Cerebellar nuclear complex (tissue), 1 donor: ENCODE data around the gene SGSM2.
"Not testable (repeated sequence)": the region's sequence is repeated elsewhere in the genome, so short reads cannot be mapped to it uniquely, and the experiment has no call there.

ENCODE experiments used
- DNase-seq, 2 experiments: peaks; one replicate each; lab custom pipeline; 2025; lab: John Stamatoyannopoulos, UW

SGSM2 gene, protein sequence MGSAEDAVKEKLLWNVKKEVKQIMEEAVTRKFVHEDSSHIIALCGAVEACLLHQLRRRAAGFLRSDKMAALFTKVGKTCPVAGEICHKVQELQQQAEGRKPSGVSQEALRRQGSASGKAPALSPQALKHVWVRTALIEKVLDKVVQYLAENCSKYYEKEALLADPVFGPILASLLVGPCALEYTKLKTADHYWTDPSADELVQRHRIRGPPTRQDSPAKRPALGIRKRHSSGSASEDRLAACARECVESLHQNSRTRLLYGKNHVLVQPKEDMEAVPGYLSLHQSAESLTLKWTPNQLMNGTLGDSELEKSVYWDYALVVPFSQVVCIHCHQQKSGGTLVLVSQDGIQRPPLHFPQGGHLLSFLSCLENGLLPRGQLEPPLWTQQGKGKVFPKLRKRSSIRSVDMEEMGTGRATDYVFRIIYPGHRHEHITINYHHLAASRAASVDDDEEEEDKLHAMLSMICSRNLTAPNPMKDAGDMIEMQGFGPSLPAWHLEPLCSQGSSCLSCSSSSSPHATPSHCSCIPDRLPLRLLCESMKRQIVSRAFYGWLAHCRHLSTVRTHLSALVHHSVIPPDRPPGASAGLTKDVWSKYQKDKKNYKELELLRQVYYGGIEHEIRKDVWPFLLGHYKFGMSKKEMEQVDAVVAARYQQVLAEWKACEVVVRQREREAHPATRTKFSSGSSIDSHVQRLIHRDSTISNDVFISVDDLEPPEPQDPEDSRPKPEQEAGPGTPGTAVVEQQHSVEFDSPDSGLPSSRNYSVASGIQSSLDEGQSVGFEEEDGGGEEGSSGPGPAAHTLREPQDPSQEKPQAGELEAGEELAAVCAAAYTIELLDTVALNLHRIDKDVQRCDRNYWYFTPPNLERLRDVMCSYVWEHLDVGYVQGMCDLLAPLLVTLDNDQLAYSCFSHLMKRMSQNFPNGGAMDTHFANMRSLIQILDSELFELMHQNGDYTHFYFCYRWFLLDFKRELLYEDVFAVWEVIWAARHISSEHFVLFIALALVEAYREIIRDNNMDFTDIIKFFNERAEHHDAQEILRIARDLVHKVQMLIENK

DNA sequence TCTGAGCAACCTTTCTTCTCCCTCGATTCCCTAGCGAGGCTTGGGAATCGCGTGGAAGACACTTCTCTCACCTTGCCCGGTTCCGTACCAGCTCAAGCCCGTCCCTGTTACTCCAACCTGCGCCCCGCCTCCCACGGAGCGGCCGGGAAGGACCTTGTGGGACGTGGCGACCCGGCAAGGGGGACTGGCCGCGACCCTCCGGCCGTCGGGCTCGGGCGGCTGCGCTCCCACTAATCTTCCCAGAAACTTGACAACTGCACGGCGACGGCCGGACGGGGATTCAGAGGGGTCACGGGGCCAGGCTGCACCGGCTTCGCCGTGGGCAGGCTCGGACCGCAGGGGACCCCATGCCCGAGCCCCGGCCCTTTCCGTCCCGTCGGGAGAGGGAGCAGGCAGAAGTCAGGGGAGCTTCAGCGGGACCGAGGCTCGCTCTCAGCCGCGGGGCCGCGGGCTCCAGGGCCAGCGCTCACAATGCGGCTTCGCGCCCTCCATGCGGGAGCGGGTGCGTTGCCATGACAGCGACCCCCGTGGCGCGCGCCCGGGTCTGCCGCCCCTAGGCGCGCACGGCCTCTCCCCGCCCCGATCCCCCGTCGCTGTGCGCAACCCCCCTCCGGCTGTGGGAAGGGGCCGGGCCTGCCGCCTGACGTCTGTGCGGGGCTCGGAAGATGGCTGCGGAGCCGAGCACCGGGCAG, at the start of gene SGSM2:
TSS of gene SGSM2 (plus strand) at position 650 of the 692 bp plus-strand sequence. CDS start 188 bp downstream, outside the sequence.
- DNase-seq: no peak

DNA sequence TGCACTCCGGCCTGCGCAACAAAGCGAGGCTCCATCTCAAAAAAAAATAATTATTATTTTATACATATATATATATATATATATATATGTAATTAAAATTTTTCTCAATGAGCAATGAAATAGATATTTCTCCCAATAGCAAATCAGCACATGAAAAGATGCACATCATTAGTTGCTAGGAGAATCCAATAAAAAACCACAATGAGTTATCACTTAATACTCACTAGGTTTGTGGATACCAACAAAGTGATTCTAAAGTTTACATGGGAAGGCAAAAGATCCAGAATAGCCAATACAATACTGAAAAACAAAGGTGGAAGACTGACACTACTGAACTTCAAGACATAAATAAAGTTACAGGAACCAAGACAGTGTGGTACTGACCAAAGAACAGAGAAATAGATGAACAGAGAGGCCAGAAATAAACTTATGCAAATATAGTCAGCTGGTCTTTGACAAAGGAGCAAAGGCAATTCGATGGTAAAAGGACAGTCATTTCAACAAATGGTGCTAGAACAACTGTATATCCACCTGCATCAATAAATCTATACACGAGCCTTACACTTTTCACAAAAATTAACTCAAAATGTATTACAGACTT, 47.3 kb upstream of the SGSM2 start:
- no peak for DNase-seq

DNA sequence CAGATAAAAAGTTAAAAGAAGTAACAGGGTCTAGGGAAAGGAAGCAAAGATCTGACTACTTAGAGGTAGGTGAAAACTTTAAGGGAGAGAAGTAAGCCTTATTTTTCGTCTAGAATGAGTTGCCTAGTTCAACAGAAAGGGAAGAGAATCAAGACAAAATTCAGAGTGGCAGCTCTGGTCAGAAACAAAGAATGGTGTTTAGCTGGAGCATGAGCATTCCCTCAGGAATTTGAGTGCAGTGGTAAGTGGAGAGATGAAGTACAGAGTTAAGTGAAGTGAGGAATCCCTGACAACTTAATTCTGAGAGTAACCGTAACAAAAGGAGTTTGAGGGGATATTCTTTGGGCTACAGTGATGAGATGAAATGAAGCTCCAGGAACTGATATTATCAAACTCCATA, 45.2 kb upstream of the SGSM2 start:
- DNase-seq: no peak

DNA sequence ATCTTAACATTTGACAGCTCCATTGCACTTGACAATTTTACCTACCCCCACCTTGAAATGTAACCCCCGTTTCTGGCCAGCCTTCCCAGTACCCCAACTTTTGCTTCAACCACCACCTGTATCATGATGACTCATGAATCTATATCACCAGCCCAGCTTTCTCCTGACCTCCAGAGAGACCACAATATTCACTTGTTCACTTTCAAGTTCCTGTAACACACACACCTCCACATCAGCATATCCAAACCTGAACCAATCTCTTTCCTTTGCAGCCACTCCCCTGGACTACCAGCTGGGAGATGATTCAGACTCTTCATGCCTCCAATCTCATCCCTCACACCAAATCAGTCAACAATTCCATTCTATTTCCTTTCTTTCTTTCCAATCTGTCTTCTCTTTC, 41.7 kb upstream of the SGSM2 start:
- DNase-seq: no peak

DNA sequence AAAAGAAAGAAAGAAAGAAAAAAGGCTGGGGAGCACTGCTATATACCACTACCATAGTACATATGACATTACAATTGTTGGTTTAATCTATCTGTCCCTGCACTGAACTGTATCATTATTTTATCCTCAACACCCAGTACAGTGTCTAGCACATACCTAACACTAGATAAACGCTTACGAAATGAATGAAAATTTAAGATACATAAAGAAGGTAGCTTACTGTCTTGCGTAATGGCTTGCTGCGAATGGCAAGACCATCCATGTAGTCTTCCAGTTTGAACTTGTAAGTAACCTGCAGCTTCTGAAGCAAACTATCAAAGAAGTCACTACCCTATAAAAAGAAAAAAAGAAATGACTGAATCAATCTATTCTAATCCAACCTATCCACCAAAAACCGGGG, 40.3 kb upstream of the SGSM2 start:
- no peak for DNase-seq

DNA sequence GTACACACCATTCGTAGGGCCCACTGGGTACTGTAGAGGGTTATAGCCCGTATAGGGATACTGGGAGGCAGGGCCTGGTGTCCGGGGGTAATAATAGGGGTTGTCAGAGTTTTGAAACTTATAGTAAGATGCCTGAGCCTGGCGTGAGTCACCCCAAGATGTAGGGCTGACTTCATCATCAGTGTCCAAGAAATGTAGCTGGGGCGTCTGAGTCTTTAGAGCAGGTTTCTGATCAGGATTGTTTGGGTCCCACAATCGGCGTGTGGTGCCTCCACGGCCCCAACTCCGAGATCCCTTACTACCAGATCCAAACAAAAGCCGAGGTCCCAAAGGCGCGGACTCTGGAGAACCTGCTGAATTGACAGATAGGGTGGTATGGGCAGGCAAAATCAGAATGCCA, 38.2 kb upstream of the SGSM2 start:
- no peak for DNase-seq

DNA sequence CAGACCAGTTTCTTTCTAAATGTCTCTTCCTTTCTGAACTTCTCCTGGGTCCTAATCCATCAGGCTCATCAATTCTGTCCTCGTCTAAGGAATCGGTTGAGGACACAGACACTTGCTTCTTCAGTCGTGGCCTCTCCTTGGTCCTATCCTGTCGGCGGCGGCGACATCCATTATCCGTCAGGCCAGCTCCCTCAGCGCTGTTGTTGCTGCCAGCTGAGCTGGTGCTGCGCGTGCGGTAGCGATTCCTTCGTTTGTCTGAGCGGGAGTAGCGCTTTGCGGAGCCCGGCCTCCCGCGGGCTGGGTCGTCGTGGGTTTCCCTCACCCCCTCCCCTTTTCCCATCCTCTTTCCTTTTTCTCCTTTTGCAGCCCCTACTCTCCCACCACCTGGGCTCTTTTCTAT, 37.5 kb upstream of the SGSM2 start:
- no peak for DNase-seq

DNA sequence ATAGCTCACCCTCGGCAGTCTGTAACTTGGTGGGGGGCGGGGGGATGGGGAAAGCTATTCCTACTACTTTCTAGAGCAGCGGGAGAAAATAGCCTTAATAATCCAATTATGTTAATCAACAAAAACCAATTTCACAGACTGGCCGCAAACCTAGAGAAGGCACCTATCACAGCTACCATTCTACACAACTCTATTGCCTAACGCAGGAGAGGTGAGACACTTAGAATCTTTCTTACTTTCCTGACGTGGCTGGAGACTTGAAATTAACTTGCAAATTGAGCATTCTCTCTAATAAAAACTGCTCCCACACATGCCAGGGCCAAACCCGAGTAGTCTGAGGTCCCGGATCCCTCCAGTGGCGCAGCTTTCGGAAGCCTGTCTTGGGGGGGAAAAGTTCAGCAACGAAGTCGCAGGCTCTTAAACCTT, 34.5 kb upstream of the SGSM2 start:
- DNase-seq: no peak

DNA sequence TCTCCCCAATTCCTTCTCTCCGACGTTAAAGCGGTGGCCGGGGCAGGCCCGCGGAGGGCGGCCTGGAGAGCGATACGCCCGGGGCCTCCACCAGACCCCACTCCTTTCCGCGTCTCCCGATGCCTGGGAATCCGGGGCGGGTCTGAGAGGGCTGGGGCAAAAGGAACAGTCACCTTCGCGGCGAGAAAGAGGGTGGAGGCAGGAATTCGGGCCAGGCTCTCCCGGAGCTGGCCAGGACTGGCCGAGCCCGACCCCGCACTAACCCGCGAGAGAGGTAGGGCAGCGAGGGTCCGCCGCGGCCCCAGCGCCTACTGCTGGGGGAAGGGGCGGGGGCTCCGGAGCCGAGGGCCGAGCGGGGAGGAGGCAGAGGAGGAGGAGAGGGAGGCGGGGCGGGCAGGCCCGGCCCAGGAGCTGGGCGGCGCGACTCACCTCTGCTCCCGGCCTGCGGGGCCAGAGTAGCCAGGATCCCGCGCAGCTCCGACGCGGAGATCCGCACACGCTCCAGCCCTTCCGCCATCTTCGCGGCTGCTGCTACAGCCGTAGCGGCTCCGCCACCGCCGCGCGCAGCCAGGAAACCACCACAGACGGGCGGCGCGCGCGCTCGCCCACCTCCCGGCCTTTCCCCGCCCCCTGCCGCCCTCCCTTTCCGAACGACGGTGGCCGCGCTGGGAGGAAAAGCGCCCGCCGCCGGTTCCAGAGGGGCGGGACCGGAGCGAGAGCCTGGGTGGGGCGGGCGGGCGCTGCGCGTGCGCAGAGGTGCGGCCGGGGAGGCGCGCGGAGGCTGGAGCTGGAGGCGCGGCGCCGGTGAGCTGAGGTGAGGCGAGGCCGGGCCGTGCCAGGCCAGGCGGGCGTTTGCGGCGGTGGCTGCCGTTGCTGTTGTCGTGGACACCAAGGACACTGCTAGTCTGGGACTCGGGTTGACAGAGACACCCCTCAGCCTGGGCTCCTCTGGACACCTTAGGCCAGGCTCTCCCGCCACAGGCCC, 33.8 kb upstream of the SGSM2 start, which contains the start of the genes SMG6 and SRR:
TSS of gene SMG6 (minus strand) at position 582 of the 985 bp plus-strand sequence. CDS start at position 517, 65 bp downstream.
TSS of gene SRR (plus strand) at position 747 of the 985 bp plus-strand sequence. CDS start 11,611 bp downstream, outside the sequence.
- peak; percentile 28 to 55 for DNase-seq

DNA sequence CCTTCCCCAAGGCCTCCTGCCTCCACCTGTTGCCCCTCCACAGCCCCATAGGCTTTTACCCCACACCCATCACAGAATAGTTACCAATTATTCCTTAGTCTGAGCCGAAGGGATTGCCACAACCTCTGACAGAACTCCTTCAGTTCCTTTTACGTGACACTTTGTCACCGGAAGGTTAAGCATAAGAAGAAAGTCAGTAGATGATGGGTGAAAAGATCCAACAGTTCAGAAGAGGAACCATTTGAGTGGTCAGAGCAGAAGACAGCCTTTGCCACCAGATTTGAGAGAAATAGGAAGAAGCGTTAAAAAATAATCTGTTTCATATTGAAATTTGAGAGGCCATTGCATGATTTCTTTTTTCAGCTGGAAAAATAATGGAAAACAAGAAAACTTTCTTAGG, 32.4 kb upstream of the SGSM2 start:
- no peak for DNase-seq

DNA sequence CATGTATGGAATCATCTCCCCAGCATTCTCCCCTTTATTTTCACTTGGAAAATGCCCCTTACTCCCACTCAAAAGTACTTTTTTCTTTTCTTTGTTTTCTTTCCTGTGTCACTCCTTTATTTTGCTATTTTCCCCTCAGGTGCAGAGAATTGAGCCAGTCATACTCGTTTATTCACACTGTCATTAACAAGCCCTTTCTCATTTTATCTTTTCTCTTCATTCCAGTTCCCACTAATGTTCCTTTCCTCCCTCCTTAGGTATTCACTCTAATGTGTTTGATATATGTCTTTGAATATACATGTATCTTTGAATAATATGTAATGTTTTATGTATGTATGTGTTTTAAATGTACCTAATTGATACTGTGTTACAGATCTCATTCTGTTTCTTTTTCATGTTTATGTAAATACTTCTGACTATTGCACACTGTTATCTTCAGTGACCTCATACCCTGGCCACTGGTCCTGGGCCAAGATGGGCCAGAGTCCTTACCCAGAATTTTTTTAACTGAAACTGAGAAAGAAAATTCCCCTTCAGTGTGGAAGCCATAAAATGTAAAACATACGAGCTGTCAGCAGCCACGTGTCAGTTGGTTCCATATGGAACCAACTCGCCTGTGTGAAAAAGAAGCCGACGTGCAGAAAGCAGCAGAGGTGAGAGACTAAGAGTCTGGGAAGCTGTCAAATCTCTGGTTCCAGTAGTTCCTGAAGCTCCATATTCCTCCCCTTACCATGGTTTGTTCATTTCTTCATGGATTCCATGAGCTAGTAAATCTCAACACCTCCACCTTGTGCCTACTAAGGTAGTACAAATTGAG, 27.8 kb upstream of the SGSM2 start:
- DNase-seq: no peak

DNA sequence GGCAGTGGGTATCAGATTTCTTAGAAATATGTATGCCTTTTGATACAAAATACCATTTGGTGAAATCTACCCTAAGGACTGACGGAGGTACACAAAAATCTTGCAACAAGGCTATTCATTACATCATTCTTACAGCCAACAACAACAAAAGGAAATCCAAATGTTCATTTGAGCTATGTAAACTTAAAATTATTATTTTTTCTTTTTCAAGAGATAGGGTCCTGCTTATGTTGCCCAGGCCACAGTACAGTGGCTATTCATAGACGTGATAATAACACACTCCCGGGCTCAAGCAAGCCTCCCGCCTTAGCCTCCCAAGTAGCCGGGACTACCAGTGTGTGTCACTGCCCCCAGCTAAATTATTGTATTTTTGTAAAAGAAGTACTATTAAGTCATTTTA, 24.6 kb upstream of the SGSM2 start:
- DNase-seq: no peak

DNA sequence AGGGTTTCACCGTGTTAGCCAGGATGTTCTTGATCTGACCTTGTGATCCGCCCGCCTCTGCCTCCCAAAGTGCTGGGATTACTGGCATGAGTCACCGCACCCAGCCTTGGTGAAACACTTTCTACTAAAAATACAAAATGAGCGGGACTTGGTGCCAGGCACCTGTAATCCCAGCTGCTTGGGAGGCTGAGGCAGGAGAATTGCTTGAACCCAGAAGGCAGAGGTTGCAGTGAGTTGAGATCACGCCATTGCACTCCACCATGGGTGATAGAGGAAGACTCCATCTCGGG, 20.4 kb upstream of the SGSM2 start:
- DNase-seq: not testable (repeated sequence)

DNA sequence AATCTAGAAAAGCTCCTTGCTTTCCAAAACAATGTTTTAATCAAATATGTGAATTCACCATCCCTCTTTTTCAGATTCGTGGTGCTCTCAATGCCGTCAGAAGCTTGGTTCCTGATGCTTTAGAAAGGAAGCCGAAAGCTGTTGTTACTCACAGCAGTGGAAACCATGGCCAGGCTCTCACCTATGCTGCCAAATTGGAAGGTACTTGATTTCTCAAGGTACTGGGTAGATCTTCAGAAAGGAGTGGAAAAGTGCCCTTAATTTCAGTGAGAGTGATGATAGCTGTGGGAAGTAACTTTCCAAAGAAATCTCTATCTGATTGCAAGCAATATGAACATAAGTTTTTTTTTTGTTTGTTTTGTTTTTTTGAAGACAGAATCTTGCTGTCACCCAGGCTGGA, 19.5 kb upstream of the SGSM2 start:
- DNase-seq: no peak

DNA sequence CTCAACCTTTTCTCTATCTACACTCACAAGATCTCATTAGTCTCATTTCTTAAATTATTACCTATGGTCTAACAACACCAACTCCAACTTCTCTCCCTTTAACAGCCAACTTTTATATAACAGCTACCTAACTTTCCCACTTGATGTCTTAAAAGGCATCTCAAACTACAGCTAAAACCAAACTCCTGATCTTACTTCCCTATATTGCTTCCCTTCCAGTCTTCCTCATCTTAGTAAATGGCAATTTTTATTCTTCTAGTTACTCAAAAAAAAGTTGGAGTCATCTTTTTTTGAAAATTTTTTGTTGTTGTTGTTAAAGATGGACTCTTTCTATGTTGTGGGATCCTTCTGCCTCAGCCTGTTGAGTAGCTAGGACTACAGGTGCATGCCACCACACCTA, 18.2 kb upstream of the SGSM2 start:
- no peak for DNase-seq

DNA sequence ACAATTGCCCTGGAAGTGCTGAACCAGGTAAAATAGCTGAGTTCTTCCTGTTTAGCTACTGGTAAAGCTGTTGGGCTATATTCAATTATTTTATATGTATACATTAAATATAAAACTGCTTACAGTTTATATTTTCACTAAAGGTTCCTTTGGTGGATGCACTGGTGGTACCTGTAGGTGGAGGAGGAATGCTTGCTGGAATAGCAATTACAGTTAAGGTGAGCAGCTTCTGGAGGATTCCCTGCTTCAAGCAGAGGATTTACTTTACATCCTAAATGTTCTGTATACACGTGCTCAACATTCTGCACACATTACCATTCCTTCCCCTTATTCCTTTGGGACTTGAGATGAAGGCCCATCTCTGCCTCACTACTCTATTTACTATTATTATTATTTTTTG, 15.9 kb upstream of the SGSM2 start:
- no peak for DNase-seq

DNA sequence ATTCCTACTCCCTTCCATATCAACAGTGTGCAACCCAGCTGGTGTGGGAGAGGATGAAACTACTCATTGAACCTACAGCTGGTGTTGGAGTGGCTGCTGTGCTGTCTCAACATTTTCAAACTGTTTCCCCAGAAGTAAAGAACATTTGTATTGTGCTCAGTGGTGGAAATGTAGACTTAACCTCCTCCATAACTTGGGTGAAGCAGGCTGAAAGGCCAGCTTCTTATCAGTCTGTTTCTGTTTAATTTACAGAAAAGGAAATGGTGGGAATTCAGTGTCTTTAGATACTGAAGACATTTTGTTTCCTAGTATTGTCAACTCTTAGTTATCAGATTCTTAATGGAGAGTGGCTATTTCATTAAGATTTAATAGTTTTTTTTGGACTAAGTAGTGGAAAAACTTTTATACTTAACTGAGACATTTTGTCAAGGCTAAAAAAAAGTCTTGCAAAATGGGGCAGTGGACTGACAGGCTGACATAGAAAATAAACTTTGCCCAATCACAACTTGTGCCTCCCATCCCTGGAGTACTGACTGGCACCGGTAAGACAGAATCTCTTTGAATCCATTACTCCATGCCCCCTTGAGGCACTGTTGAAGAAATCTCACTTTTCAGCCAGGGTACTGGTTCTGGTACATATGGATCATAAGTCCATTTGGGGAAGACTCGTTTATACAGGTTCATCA, 13.5 kb upstream of the SGSM2 start:
- no peak for DNase-seq

DNA sequence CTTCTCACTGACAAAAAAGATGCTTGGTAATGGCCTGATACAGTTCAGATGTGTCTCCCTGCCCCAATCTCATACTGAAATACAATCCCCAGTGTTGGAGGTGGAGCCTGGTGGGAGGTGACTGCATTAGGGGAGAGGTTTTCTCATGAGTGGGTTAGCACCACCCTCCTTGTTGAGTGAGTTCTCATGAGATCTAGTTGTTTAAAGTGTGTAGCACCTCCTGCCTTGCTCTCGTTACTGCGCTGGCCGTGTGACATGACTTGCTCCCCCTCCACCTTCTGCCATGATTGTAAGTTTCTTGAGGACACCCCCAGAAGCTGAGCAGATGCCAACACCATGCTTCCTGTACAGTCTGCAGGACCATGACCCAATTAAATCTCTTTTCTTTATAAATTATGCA, 6.0 kb upstream of the SGSM2 start:
- DNase-seq: no peak

DNA sequence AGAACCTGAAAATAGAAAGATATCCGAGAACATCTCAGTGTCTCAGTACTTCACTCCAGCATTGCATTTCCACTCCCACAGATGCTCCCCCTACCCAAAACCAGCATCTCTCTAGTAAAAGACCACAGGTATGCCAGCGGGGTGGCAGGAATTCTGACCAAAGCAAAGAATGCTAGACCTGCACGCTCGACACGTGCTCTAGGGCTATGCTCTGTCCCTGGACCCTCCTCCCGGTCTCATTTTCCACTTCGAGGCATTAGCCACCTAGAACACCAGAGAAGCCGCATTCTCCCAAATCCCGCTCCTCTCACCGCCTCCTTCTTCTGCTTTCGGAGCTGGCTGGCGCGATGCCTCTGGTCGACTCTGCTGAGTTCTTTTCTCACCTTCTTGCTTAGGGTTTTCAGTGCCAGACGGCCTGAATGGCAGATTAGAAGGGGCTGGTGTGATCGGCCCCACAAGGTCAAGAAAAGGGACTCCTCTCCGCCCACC, 1.5 kb upstream of the SGSM2 start:
- DNase-seq: no peak
